AG09319 (cell line): Measurements from ENCODE around the gene ENDOU.
A peak's percentile ranks its signal among the peaks of the same experiment; 100 is the strongest.

Experiments
- DNase-seq: peaks from one replicate; pipeline ENCODE4 v3.0.0-alpha.2; 2010; ENCODE audit warnings: low read depth; ENCODE audit errors: extremely low read depth
- CTCF ChIP-seq: IDR thresholded peaks from 2 replicates; pipeline ENCODE4 v1.5.1; 2011; ENCODE audit warnings: low read depth, mild to moderate bottlenecking, inconsistent platforms, low read length, moderate library complexity

Gene ENDOU

GRCh38 chr12:47740606-47741339, 15.5 kb upstream of the ENDOU start:
- no peak for DNase-seq
- TF ChIP-seq CTCF: no peak

- DNase-seq: no peak
Measured at GRCh38 chr12:47739979-47740378, 14.7 kb upstream of the ENDOU start.

GRCh38 chr12:47739297-47739696, 14.0 kb upstream of the ENDOU start:
- no peak for DNase-seq
- no peak for TF ChIP-seq CTCF

More at GRCh38 chr12:47739979-47740378, 14.7 kb upstream of the ENDOU start:
- TF ChIP-seq CTCF: no peak

- no peak for TF ChIP-seq CTCF
- DNase-seq: no peak
Measured at GRCh38 chr12:47737936-47738594, 12.8 kb upstream of the ENDOU start.

- TF ChIP-seq CTCF: no peak
- peak; percentile 75 for DNase-seq
Measured at GRCh38 chr12:47736877-47737676, 11.8 kb upstream of the ENDOU start.

GRCh38 chr12:47736216-47736615, 10.9 kb upstream of the ENDOU start:
- TF ChIP-seq CTCF: no peak

GRCh38 chr12:47735649-47736048, 10.4 kb upstream of the ENDOU start:
- no peak for DNase-seq

More at GRCh38 chr12:47736216-47736615, 10.9 kb upstream of the ENDOU start:
- no peak for DNase-seq

More at GRCh38 chr12:47735649-47736048, 10.4 kb upstream of the ENDOU start:
- TF ChIP-seq CTCF: no peak
